Heart right ventricle (tissue), 16 donors: ENCODE results near the gene PALM2AKAP2. TPM values are rescaled to one million over a fixed set of nuclear protein-coding genes. Genes with fewer than 3 reads are reported as not detected.
A peak's percentile ranks its signal among the peaks of the same experiment; 100 is the strongest.

Experiments
- ATAC-seq, 8 donors: fragments of 200-7000 bp; cut with Tn5 transposase; one replicate each; pipeline ENCODE4 v1.9.1; 2020; ENCODE audit warnings: mild to moderate bottlenecking in 8 of 8, moderate library complexity in 8 of 8, moderate number of reproducible peaks in 1 of 8
- DNase-seq, 2 donors: peaks; one replicate each; pipeline ENCODE4 v3.0.0-alpha.2; 2020
- H3K27ac ChIP-seq, 10 donors: fragments of 200-600 bp; sonication (generic) in 2 of 10; one replicate each; pipeline versions ENCODE4 v1.5.0 to v1.8.0; 2020 to 2022; ENCODE audit warnings: mild to moderate bottlenecking in 3 of 10
- H3K27me3 ChIP-seq, 7 donors: fragments of 200-600 bp; one replicate each; pipeline ENCODE4 v1.8.0; 2021 to 2022; ENCODE audit warnings: mild to moderate bottlenecking in 2 of 7
- H3K36me3 ChIP-seq, 9 donors: fragments of 200-600 bp; sonication (generic) in 1 of 9; one replicate each; pipeline versions ENCODE4 v1.5.0 to v1.8.0; 2020 to 2022; ENCODE audit warnings: mild to moderate bottlenecking in 2 of 9
- H3K4me1 ChIP-seq, 9 donors: fragments of 200-600 bp; sonication (generic) in 1 of 9; one replicate each; pipeline versions ENCODE4 v1.5.0 to v1.8.0; 2020 to 2022; ENCODE audit warnings: mild to moderate bottlenecking in 4 of 9
- H3K4me3 ChIP-seq, 10 donors: fragments of 200-600 bp; sonication (generic) in 2 of 10; one replicate each; pipeline versions ENCODE4 v1.5.0 to v1.8.0; 2020 to 2022; ENCODE audit warnings: mild to moderate bottlenecking in 7 of 10, moderate library complexity in 2 of 10
- H3K9me3 ChIP-seq, 11 donors: fragments of 200-600 bp in 10 of 11; sonication (generic) in 2 of 11; one replicate each; pipeline versions ENCODE4 v1.5.0 to v1.8.0; 2013 to 2022; ENCODE audit warnings: mild to moderate bottlenecking in 2 of 11, control low read depth in 1 of 11, moderate library complexity in 1 of 11
- WGBS, 2 donors: extraction: QIAGEN DNeasy Blood & Tissue Kit; methylation state at CpG; one replicate each; pipeline ENCODE4 v1.1.7; 2013; ENCODE audit warnings: inconsistent platforms in 1 of 2; 5-methylcytosine and 5-hydroxymethylcytosine counted together
- intact Hi-C, 10 donors: fragments of 100-400 bp; cut with DNase I; formaldehyde crosslinking; loops; one replicate each; pipeline versions ENCODE4 v1.11.1 to v1.14.2; 2022
- polyA plus RNA-seq, 2 donors: library from polyadenylated mRNA; stranded (reverse); fragments of 200-250 nt; gene quantifications; one replicate each; pipeline ENCODE4 v1.2.3, GENCODE V29; 2013
- total RNA-seq, 10 donors: library from RNA; stranded (reverse); fragmentation: NEBNext Ultra II Directional in 3 of 10; extraction: Animal tissue kit (Norgen Biotek cat#: 25700) in 3 of 10; gene quantifications; one replicate each; pipeline versions ENCODE4 v1.2.1 to v1.2.4, GENCODE V29; 2021 to 2023
- TF ChIP-seq, protein P1 (sequence below), 9 donors: fragments of 200-600 bp; sonication (generic) in 2 of 9; IDR thresholded peaks; one replicate each; pipeline versions ENCODE4 v1.5.0 to v1.8.0; 2021 to 2022; ENCODE audit warnings: antibody characterized with exemption in 9 of 9, mild to moderate bottlenecking in 5 of 9, moderate library complexity in 1 of 9
- donor health status: Arrhythmogenic right ventricular cardiomyopathy.
- donor health status: ischemic (EF 13 %, LVEDD 7.1; RV severe dilation, severe dysfunction).
- donor health status: healthy with polysubstance abuse.
- donor health status: DM: no; HTN: yes; CAD: no.
- donor health status: DM: no; HTN: no; CAD: no.
- donor health status: ischemic (EF 25% LVEDD 6.9; RV normal size, moderate dysfunction).
- donor health status: ischemic (EF 25% LVEDD 5.7; RV mildly dilated, moderate dysfunction).
- donor health status: healthy.
- donor health status: DM: yes; HTN: yes; CAD: no.
- donor health status: Ischemic cardiomyopathy.
- donor health status: ischemic (EF 35%, LVEDD 5.7; RV mildly dilated, moderate dysfunction).
- donor health status: nonischemic (EF 11% LVEDD 7.7; RV severe dilation, severe dysfunction).
- donor health status: DM: yes; HTN: yes; CAD: no.
- donor health status: PGD.
- donor health status: ischemic (EF 29% LVEDD 5.4; RV normal size, mild dysfunction).
- donor health status: nonischemic (EF 23%, LVEDD 6.1; RV moderate dilation, normal function).

The PALM2AKAP2 gene
- total and polyA plus RNA-seq, 12 donors, result 3.1 to 111 (median 93.6) TPM

DNA sequence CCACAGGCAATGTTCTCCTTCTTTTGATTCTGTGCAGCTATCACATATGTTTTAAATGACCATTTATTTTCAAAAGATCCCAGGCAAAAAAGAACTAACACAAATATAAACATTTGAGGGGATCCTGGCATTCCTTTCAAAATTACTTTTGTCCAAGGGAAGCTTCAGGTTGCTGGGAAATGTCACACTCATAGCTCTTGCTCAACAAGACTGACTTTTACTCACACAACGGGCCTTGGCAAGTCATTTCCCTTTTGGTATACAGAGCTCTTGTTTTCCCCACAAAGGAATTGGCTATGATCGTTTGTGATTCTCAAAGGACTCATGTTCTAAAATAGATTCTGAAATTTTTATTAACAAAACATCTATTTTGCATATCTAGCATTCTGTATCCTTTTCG, 4.5 kb upstream of the PALM2AKAP2 start:
- TF ChIP-seq, protein P1, sequence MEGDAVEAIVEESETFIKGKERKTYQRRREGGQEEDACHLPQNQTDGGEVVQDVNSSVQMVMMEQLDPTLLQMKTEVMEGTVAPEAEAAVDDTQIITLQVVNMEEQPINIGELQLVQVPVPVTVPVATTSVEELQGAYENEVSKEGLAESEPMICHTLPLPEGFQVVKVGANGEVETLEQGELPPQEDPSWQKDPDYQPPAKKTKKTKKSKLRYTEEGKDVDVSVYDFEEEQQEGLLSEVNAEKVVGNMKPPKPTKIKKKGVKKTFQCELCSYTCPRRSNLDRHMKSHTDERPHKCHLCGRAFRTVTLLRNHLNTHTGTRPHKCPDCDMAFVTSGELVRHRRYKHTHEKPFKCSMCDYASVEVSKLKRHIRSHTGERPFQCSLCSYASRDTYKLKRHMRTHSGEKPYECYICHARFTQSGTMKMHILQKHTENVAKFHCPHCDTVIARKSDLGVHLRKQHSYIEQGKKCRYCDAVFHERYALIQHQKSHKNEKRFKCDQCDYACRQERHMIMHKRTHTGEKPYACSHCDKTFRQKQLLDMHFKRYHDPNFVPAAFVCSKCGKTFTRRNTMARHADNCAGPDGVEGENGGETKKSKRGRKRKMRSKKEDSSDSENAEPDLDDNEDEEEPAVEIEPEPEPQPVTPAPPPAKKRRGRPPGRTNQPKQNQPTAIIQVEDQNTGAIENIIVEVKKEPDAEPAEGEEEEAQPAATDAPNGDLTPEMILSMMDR (IDR thresholded peaks at IDR 0.05), result no peak

DNA sequence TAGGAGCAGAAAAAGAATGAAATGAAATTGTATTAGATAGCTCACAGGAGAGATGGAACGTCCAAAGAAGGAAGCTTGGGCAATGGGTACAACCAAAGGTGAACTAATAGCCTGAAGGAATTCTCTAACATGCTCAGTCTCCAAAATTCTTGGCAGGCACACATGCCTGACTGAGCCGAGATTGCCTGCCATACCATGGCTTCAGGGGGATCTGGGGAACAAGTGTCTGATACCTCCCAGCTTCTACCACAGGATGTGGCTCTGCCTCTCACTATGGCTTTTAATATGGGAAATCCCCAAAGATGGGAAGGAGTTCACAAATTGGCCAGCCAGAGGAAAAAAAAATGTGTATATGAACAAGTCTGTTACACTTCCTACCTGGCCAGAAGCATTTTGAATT, 3.6 kb upstream of the PALM2AKAP2 start:
- TF ChIP-seq, protein P1 (IDR thresholded peaks at IDR 0.05), result no peak
- H3K4me3 ChIP-seq, result no peak overlapping the region
- H3K9me3 ChIP-seq, result no peaks in the 10 kb centered on the region
- H3K36me3 ChIP-seq, result no peaks in the 10 kb centered on the region
- H3K27ac ChIP-seq, result no peak overlapping the region
- intact Hi-C loops, result loop anchor here in 1 of 10 donors (10.0 kb wide), 2 partner anchors 122 to 192 kb away; no protein-coding TSS in a partner anchor
- 48 to 51% methylated on average over 2 of the region's 2 CpGs for WGBS, 2 donors
- peaks cover 0 to 28% (median 14%) of the 10 kb centered on the region in 9 donors for H3K4me1 ChIP-seq
- ATAC-seq, result no peak
- no peak for DNase-seq
- H3K27me3 ChIP-seq, result peaks cover 0 to 35% (median 0%) of the 10 kb centered on the region in 7 donors

More for the DNA sequence above, 4.5 kb upstream of the PALM2AKAP2 start:
- no peak for DNase-seq
- H3K4me1 ChIP-seq, result peaks cover 0 to 34% (median 17%) of the 10 kb centered on the region in 9 donors
- no peak for ATAC-seq
- WGBS, 2 donors, result 59 to 72% methylated on average over 3 of the region's 3 CpGs
- H3K27me3 ChIP-seq, result peaks cover 0 to 35% (median 0%) of the 10 kb centered on the region in 7 donors
- H3K4me3 ChIP-seq, result no peak overlapping the region
- no peaks in the 10 kb centered on the region for H3K9me3 ChIP-seq
- no peak overlapping the region for H3K27ac ChIP-seq
- intact Hi-C loops, result loop anchor here in 1 of 10 donors (10.0 kb wide), 2 partner anchors 121 to 191 kb away; no protein-coding TSS in a partner anchor
- H3K36me3 ChIP-seq, result no peaks in the 10 kb centered on the region

DNA sequence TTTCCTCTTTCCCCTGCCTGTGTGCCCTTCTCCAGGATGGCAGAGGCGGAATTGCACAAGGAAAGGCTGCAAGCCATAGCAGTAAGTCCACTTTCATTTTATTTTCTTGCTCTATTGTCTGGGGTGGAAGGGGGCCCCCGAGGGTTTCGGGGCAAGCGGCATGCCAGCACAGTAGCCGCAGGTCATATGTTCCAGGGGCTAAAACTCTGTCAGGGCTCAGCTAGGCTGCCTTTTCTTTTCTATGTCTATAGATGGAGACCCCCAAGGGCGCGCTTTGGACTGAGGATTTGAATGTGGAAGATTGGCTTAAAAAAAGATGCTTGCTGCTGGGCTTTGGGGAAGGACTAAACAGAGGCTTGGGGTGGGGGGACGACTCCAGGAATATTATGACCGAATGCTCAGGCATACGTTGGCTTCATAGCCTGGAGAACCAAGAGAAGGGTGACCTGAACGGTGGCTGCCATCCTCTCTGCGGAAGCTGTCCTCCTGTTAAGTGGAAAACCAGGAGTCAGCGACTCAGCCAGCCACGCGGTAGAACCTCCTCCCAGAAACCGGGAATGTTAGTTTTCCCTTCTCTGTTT, 545 bp downstream of the PALM2AKAP2 start:
- DNase-seq (no peak), ATAC-seq (peak; percentile 6 to 77 (median 46))
- Histone ChIP-seq H3K4me3 (peak overlapping the region; percentile 63 to 86 (median 76)), H3K27ac (peak overlapping the region; percentile 63 to 93 (median 86)), H3K36me3 (peaks cover 0 to 4% (median 0%) of the 10 kb centered on the region in 9 donors), H3K4me1 (peaks cover 0 to 26% (median 3%) of the 10 kb centered on the region in 9 donors), H3K27me3 (peaks cover 0 to 32% (median 0%) of the 10 kb centered on the region in 7 donors), H3K9me3 (no peaks in the 10 kb centered on the region)
- TF ChIP-seq, protein P1 (IDR thresholded peaks at IDR 0.05), result no peak
- 2 to 5% methylated on average over 16 of the region's 16 CpGs for WGBS, 2 donors
- intact Hi-C loops, result loop anchor here in 5 of 10 donors (1.0 to 10.0 kb wide), 6 partner anchors 36 to 206 kb away; no protein-coding TSS in a partner anchor

DNA sequence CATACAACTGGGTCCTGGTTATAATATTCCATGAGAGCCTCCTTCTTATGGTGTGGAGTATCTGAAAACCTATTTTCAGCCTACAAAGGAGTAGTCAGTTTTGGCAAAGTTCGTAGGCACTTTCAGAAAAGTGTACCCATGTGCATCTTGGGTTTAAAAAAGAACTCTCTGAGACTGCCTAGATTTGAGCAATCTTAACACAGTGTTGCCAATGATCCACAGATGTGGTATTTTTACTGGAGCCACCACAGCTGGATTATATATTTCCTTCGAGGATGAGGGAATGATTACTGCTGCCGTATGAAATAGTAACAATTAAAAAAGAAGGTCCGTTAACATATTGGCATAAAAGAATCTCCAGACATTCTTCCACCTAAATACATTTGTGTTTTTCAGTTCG, 1.1 kb downstream of the PALM2AKAP2 start:
- Histone ChIP-seq H3K27ac (peak overlapping the region in 9 of 10 donors; percentile 63 to 93 (median 86)), H3K36me3 (peaks cover 0 to 4% (median 0%) of the 10 kb centered on the region in 9 donors), H3K4me3 (peak overlapping the region; percentile 63 to 86 (median 76)), H3K4me1 (peaks cover 0 to 26% (median 6%) of the 10 kb centered on the region in 9 donors), H3K27me3 (peaks cover 0 to 32% (median 0%) of the 10 kb centered on the region in 7 donors), H3K9me3 (no peaks in the 10 kb centered on the region)
- peak in 4 of 8 donors; percentile 5 to 18 (median 14) for ATAC-seq
- intact Hi-C loops, result loop anchor here in 5 of 10 donors (1.0 to 10.0 kb wide), 6 partner anchors 36 to 207 kb away; no protein-coding TSS in a partner anchor
- DNase-seq, result no peak
- TF ChIP-seq, protein P1 (IDR thresholded peaks at IDR 0.05), result no peak
- WGBS, 2 donors, result 25% methylated on average over 5 of the region's 5 CpGs
